Measurements from ENCODE around the gene ANTKMT. TPM values are rescaled to one million over a fixed set of nuclear protein-coding genes. Genes with fewer than 3 reads are reported as not detected.

ANTKMT gene
- total RNA-seq, 4 donors from 2014 or later = 43.7 to 98.7 (median 78.6) TPM

- TF ChIP-seq POLR2A (IDR thresholded peaks at IDR 0.05) (no peak), EP300 (IDR thresholded peaks at IDR 0.05) (no peak), CTCF (IDR thresholded peaks at IDR 0.05) (no peak)
- Histone ChIP-seq H3K9me3 (peaks cover 0 to 8% (median 0%) of the 10 kb centered on the region in 4 donors), H3K4me1 (no peaks in the 10 kb centered on the region), H3K36me3 (no peaks in the 10 kb centered on the region), H3K27me3 (peaks cover 0 to 9% of the 10 kb centered on the region in 2 donors), H3K27ac (no peak overlapping the region), H3K4me3 (no peak overlapping the region)
- DNase-seq (ENCODE audit: low spot score in 2 of 2) = no peak
- 73 to 79% methylated on average over 19 to 33 of the region's 34 CpGs for WGBS, 2 donors
Measured at GRCh38 chr16:759110-759910, 38.4 kb downstream of the ANTKMT start.

GRCh38 chr16:760065-760464 is 39.1 kb downstream of the ANTKMT start:
- Histone ChIP-seq H3K27me3 (peaks cover 0 to 14% of the 10 kb centered on the region in 2 donors), H3K4me1 (no peaks in the 10 kb centered on the region), H3K27ac (no peak overlapping the region), H3K4me3 (no peak overlapping the region), H3K9me3 (peaks cover 0 to 8% (median 0%) of the 10 kb centered on the region in 4 donors), H3K36me3 (no peaks in the 10 kb centered on the region)
- no peak for DNase-seq (ENCODE audit: low spot score in 2 of 2)
- WGBS, 2 donors = 67% methylated on average over 4 of the region's 15 CpGs; no CpG with 5 or more reads in 1 of the 2 donors
- TF ChIP-seq CTCF (IDR thresholded peaks at IDR 0.05) (no peak), EP300 (IDR thresholded peaks at IDR 0.05) (no peak), POLR2A (IDR thresholded peaks at IDR 0.05) (no peak)

- Histone ChIP-seq H3K9me3 (peaks cover 0 to 8% (median 0%) of the 10 kb centered on the region in 4 donors), H3K27ac (no peak within 1 kb of the TSS), H3K36me3 (no peaks in the 10 kb centered on the region), H3K4me1 (no peaks in the 10 kb centered on the region), H3K27me3 (peaks cover 0 to 14% of the 10 kb centered on the region in 2 donors), H3K4me3 (no peak within 1 kb of the TSS)
- no peak for TF ChIP-seq CTCF (IDR thresholded peaks at IDR 0.05)
- TF ChIP-seq EP300 (IDR thresholded peaks at IDR 0.05) = no peak
- no peak for TF ChIP-seq POLR2A (IDR thresholded peaks at IDR 0.05)
- no peak for DNase-seq (ENCODE audit: low spot score in 2 of 2)
- 61 to 71% methylated on average over 31 to 32 of the region's 37 CpGs for WGBS, 2 donors
Measured at GRCh38 chr16:760545-761343, 39.8 kb downstream of the ANTKMT start, which contains the start of gene MSLN. MSLN (plus strand) TSS chr16:760734; CDS start chr16:762681, 1,947 bp downstream.

- Histone ChIP-seq H3K4me3 (no peak overlapping the region), H3K9me3 (peaks cover 0 to 2% (median 0%) of the 10 kb centered on the region in 4 donors), H3K27me3 (peaks cover 0 to 14% of the 10 kb centered on the region in 2 donors), H3K27ac (no peak overlapping the region), H3K4me1 (no peaks in the 10 kb centered on the region), H3K36me3 (no peaks in the 10 kb centered on the region)
- TF ChIP-seq EP300 (IDR thresholded peaks at IDR 0.05) (no peak), POLR2A (IDR thresholded peaks at IDR 0.05) (no peak), CTCF (IDR thresholded peaks at IDR 0.05) (no peak)
- DNase-seq (ENCODE audit: low spot score in 2 of 2) = no peak
- 60 to 63% methylated on average over 14 to 22 of the region's 22 CpGs for WGBS, 2 donors
Measured at GRCh38 chr16:761625-762513, 40.9 kb downstream of the ANTKMT start.
